Fibroblast of skin of back (primary cell): ENCODE data around the gene EIF2S2.

Source experiments
- DNase-seq: peaks from one replicate; pipeline ENCODE4 v3.0.0-alpha.2; 2013

The EIF2S2 gene

DNA sequence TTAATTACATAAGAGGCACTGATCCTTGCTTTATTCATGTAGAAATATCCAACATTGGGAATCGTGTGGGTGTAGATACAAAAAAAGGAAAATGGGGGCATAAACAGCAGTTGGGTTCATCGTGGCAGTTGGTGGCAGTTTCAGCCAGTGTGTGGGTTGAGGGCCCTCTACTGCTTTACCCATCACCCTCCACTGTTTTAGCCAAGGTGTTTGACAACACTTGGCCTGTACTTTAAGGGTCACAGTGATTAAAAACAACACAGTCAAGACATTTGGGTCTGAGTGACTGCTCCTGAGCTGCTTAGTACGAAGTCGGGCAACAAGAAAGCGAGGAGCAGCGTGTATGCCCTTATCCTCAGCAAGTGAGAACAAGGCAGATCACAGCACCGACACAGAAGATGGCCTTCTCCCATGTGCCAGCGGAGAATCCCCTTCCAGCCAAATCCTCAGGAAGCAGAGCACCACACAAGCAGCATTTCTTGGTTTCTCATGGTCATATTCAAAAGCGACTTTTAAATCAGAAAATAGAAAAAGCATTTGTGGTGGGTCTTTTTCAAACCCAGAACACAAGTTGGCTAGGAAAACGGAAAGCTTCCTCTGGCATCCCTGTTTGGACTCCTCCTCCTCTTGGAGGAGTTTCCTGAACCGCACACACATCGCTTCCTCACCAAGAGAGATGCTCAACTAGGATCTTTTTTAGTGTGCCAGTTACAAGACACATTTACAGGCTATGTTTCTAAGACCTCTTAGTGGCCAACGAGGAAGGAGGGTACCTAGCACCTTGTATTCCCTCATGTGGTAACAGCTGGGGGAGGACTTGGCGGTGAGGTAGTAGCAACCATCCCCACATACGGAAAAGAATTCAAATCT lies 23.5 kb downstream of the EIF2S2 start:
- no peak for DNase-seq

- no peak for DNase-seq
These were observed 26.5 kb downstream of the EIF2S2 start for GRCh38 chr20:34085544-34086040.

DNA sequence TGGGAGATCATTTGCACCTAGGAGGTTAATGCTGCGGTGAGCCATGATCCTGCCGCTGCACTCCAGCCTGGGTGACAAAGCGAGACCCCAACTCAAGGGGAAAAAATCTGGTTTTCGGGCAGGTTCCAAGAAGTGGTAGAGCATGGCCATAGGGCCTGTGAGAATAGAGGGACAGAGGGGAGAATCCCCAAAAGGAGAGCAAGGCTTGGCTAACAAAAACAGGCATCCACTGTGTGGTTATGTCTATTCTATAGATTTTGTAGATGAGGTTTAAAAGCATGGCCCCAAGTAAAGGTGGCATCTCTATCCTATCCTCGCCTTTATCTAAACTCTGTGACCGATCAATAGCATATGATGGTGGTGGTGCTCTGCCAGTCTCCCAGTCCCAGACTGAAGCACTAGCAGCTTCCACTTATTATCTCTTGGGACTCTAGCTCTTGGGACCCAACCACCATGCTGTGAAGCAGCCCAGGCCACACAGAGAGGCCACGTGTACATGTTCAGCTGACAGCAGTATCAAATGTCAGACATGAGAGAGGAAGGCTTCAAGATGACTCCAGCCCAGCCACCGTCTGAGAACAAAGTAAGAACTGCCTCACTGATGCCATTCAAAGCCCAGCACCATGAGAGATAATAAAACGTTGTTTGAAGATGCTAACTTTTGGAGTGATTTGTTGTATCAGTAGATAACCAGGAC lies 27.7 kb downstream of the EIF2S2 start:
- DNase-seq: no peak

GRCh38 chr20:34083781-34084180 lies 28.3 kb downstream of the EIF2S2 start:
- DNase-seq: no peak

- DNase-seq: peak; percentile 72
These were observed 28.9 kb downstream of the EIF2S2 start for GRCh38 chr20:34083137-34083536.

GRCh38 chr20:34082232-34082887 lies 29.7 kb downstream of the EIF2S2 start:
- no peak for DNase-seq

- no peak for DNase-seq
These were observed 32.2 kb downstream of the EIF2S2 start for GRCh38 chr20:34079818-34080217.

DNA sequence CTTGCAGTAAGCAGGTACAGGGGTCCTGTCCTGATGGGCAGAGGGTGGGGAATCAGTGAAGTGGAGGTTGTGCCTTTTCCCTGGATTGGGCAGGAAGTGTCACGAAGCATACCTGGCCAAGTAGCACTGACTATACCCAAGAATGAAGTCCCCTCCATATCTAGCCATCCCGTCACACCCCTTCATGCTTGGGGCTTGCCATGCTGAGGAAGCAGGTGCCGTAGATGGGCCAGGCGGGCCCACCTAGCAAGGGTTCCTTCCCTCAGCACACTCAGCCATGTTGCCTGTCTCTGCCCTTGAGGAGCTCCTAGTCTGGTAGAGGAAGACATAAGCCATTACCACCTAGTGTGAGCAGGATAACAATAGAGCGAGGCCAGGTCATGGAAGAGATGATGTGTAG lies 33.5 kb downstream of the EIF2S2 start:
- no peak for DNase-seq

- DNase-seq: no peak
These were observed 35.1 kb downstream of the EIF2S2 start for GRCh38 chr20:34076952-34077351.

GRCh38 chr20:34075647-34076046 lies 36.4 kb downstream of the EIF2S2 start:
- no peak for DNase-seq

DNA sequence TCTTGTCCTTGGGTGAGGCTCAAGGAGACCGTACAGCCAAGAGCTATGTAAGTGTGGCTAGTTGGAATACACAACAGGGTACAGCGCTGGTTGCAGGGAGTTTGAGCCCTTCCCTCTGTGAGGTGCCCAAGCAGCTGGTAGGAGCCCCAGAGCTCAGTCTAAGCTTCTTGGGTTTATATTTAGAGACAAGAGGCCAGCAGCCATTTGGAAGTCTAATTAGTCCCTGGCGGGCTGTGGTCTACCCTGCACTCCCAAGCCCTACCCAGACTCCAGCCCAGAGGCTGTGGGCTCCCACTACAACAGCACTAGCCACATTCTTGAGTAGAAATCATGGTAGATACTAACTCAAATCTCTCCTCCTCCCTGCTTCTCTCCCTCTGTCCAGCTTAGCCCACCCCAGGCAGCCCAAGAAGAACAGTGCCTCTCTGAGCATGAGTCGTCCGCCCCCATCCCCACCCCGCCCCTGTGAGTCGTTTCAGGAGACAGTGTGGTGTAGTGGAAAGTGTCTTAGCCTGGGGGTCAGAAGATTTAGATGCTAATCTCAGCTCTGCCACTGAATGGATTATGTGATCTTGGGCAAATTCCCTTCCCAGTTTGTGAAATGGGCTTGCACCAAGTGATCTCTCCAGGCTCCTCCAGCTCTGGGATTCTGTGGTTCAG lies 37.8 kb downstream of the EIF2S2 start:
- DNase-seq: peak; percentile 46

- DNase-seq: no peak
These were observed 39.3 kb downstream of the EIF2S2 start for GRCh38 chr20:34072778-34073177.

GRCh38 chr20:34072076-34072475 lies 40.0 kb downstream of the EIF2S2 start:
- DNase-seq: no peak

DNA sequence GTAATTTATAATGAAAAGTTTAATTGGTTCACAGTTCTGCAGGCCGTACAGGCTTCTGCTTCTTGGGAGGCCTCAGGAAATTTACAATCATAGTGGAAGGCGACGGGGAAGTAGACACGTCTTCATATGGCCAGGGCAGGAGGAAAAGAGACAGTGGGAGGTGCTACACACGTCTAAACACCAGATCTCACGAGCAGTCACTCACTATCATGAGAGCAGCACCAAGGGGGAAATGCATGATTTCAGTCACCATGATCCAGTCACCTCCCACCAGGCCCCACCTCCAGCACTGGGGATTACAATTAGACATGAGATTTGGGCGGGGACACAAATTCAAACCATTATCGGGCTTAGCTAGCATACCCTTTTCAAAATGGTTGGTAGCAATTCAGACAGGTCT lies 41.2 kb downstream of the EIF2S2 start:
- no peak for DNase-seq

GRCh38 chr20:34070079-34070439 lies 42.0 kb downstream of the EIF2S2 start:
- no peak for DNase-seq

DNA sequence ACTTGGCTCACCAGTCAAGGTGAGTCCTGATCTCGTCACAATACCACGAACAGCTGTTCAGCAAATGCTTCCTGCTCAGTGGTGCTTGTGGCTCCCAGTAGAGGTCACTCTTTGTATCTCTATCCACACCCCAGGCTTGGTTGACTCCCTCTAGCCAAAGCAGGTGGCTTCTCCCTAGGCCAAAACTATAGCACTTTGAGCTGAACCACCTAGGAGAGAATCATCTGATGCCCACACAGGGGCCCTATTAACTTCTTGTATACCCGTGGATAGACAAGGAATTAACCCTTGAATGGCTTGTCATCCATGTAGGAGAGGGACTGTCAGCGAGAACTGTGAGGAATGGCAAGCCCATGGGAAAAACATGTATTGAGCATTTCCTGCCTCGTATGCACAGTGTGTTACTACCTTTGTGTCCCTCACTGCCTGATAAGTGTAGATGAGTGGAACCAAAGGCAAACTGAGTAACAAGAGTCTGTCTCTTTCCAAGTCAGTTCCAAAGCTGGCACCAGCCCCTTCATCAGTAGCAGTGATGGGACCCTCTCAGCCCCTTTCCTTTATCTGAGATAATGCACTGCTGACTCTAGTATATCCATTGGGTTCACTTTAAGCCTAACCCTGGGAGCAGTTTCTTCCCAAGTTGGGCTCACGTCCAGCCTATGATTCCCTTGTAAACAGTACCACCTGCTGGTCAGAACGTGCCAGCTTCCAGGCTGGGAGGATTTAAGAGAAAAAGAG lies 42.5 kb downstream of the EIF2S2 start:
- peak; percentile 72 for DNase-seq

GRCh38 chr20:34068001-34068400 lies 44.0 kb downstream of the EIF2S2 start:
- no peak for DNase-seq

- DNase-seq: peak; percentile 50
These were observed 45.5 kb downstream of the EIF2S2 start for GRCh38 chr20:34066476-34067090.

DNA sequence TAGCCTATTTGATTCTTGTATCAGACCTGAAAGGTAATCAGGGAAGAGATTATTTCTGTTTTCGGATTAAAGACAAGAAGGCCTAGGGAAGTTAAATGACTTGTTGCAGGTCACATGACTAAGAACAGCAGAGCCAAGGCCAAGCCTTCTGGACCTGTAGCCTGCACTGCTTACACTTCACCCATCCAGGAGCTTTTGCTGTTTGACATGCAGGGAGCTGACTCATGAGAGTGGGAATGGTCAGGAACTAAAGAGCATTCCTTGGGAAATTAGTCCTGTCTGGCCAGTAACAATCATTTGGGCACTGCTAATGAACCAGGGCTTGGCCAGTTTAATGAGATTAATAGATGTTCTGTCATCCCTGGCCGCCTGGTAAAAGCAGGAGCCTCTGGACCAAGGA lies 46.8 kb downstream of the EIF2S2 start:
- DNase-seq: peak; percentile 54

- DNase-seq: no peak
These were observed 47.8 kb downstream of the EIF2S2 start for GRCh38 chr20:34064286-34064685.
